ENCODE results near the gene FLT4.

FLT4 gene

DNA sequence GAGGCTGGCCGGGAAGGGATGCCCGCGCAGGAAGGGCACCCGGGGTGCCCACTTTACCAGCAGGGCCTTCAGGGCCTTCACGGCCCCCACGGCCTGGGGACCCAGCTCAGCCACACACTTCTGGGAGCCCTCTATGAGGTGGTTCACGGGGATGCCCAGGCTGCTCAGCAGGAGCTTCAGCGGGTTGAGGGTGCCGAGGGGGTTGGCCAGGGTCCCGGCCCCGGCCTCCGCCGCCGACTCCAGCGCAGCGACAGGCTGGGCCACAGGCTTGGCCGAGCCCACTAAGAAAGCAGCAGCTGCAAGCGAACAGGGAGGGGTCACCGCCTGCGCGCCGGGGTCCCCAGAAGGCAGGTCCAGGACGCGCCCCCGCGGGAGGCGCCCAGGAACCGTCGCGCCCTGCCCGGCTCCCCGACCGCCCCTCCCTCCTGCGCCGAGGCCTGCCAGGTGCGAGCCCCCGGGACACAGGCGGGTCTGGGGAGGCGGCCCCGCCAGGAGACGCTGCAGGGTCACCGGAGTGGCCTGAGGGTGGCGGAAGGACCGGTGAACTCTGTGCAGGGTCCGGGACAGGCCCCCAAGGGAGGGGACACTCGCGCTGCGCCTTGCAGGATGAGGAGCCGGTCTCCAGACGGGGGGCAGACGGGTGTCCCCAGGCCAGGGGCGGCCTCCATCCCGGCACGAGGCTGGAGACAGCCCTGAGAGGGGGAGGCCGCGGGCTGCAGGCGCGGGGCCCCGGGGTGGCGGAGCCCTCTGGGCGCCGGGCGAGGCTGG is 58.7 kb downstream of the FLT4 start:
- no peak for DNase-seq (ENCODE audit: low read depth)

DNA sequence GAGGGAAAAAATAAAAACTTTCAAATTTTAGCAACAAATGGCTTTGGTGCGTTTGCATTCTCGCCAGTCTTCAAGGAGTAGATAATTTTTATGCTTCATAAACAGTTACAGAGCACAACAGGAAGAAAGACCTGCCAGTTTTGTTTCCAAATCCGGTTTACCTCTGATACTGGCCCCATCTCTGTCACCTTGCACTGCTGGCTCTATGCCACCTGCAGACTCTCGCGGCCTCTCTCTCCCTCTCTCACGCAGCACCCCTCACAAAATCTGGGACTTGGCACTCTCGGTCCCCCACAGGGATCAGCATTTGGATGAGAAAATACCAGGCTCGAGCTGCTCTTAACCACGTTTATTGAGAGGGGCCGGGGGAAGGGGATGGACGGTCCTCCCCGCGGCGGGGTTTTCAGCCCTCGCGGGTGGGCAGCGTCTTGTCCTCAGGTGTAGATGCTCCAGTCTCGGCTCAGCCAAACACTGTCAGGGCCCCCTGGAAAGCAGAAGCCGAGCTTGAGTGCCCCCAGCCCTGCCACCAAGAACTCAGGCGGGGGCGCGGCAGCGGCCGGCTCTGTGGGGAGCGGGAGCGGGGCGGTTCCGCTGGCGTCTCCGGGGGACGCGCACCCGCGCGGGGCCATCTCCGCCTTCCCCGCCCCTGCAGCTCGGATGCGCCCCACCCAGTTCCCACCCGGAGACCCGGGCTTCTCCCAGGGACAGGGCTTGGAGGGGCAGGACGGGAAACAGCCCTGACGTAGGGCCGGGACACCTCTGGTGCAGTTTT is 59.4 kb downstream of the FLT4 start:
- DNase-seq (ENCODE audit: low read depth): no peak

DNA sequence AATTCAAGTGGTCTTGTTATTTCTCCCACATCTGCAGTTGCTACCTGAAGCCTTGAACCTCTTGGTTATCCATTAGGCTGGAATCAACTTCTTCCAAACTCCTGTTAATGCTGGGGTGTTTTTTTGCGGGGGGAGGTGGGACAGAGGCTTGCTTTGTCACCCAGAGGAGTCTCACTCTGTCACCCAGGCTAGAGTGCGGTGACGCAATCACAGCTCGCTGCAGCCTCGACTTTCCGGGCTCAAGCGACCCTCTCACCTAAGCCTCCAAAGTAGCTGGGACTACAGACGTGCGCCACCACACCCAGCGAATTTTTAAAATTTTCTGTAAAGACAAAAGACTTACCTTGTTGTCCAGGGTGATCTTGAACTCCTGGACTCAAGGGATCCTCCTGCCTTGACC is 62.5 kb downstream of the FLT4 start:
- DNase-seq (ENCODE audit: low read depth): no peak

DNA sequence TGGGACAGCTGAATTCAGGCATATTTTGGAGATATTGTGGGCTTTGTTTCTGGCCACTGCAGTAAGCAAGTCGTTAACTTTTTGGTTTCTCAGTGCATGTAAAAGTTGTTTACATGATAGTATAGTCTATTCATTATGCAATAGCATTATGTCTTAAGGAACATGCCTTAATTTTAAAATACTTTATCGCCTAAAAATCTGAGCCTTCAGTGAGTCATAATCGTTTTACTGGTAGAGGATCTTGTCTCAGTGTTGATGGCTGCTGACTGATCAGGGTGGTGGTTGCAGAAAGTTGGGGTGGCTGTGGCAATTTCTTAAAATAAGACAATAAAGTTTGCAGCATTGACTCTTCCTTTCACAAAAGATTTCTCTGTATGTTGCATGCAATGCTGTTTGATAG is 63.2 kb downstream of the FLT4 start:
- DNase-seq (ENCODE audit: low read depth): no peak

DNA sequence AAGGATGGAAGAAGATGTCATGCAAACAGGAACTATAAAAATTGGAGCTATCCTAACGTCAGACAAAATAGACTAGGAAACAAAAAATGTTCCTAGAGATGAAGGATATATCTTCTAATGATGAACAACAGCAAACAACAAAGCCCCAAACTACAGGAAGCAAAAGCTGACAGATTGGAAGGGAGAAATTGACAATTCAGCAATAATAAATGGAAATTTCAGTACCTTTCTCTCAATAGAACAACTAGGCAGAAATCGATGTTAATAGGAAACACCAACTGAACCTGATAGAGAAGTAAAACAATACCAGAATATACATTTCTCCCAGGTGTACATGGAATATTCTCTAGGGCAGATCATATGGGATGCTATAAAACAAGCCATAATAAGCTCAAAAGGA is 65.7 kb downstream of the FLT4 start:
- no peak for DNase-seq (ENCODE audit: low read depth)

DNA sequence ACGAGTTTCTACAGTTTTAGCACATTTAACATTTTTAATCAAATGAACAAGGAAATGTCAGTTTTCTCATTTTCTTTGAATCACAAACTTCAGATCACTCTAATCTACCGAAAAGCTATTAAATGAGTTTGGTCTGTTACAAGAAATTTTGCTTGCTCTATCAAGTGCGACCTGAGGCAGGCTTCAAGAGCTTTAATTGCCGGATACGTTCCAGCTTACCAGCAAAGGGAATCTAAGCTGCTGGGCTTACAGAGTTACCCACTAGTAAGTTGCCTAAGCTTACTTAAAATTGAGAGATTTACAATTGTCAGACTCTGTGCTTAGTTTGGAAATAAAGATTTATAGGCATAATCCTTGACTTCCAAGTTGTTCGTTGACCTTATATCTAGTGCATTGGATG is 68.7 kb downstream of the FLT4 start:
- DNase-seq (ENCODE audit: low read depth): no peak

DNA sequence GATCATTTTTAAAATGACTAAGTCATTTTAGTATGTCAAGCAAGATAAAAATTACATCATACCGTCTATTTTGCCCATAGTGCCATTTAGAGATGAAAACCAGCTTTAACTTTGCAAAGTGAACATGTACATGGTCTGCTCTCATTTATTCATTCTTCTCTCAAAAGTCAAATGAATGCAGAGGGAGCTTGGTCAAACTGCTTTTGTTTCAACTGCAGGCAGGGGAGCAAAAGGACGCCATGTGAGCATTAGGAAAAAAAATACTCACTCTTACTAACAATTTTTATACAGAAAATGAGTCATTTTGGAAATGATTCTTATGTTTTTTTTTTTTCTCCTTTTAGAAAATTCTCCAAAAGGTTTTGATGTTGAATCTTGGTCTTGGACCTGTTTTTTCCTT is 73.8 kb downstream of the FLT4 start:
- DNase-seq (ENCODE audit: low read depth): no peak

DNA sequence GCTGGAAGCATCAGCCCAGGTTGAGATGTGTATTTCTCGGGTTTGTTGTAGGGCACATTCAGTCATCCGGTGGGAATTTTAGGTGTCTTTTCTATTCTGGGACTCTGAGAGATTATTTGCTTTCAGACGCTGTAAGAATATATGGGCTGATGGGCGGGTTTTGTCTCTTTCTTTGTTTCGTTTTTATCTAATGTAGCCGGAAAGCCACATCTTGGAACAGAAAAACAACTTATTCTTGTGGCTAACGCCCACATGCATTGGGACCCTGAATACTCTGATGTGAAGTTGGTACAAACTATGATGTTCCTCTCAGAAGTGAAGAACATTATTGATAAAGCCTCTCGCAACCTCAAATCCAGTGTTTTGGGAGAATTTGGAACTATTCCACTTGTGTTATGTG is 80.5 kb downstream of the FLT4 start:
- no peak for DNase-seq (ENCODE audit: low read depth)

DNA sequence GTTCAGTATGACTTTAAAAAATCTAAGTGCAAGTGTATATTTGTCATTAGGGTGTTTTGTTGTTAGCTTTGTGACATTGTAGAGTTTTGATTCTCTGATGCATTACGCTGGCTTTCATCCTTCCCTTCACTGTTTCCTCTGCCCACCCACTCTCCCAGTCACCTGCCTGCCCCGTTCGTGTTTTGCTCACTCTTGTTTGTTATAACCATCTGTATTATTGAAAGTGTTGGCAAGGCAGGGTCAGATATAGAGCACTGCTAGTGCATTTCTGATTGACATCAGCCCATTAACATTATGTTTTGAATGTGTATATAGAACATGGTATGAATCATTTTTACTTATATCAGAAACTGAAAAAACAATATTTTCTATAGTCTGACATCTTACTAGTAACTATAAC is 85.4 kb downstream of the FLT4 start:
- DNase-seq (ENCODE audit: low read depth): peak; percentile 21

DNA sequence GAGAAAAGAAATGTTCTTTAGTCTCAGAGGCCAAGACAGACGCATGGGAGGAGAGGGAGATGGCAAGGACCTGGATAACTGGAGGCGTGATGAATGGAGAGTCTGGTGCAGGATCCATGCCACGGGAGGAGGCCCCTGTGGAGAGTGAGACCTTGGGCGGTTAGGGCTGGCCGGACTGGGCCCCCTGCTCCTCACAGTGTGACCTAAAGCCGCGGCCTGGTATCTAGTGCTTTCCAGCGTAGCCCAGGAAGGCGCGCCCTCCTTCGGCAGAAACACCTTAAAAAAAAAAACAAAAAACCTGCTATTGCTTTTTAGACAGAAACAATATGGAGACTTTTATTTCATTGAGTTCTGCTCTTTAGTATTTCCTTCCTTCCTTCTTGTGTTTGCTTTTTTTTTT is 91.2 kb downstream of the FLT4 start:
- DNase-seq (ENCODE audit: low read depth): no peak

DNA sequence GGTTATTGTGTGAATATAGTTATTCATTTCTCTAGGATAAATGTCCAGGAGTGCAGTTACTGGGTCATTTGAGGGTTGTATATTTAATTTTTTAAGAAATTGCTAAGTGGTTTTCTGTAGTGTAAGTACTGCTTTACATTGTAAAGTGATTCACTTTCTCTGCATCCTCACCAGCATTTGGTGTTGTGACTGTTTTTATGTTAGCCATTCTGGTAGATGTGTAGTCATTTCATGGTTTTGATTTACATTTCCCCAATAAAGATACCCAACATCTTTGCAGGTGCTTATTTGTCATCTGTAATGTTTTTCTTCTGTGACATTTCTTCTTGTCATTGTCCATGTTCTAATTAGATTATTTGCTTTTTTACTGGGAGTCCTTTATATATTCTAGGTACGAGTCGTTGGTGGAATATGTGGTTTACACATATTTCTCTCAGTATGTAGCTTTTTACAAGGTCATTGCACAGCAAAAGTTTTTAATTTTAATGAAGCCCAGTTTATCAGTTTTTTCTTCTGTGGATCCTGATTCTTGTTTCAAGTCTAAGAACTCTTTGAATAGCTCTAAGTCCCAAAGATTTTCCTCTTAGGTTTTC is 92.1 kb downstream of the FLT4 start:
- DNase-seq (ENCODE audit: low read depth): no peak

DNA sequence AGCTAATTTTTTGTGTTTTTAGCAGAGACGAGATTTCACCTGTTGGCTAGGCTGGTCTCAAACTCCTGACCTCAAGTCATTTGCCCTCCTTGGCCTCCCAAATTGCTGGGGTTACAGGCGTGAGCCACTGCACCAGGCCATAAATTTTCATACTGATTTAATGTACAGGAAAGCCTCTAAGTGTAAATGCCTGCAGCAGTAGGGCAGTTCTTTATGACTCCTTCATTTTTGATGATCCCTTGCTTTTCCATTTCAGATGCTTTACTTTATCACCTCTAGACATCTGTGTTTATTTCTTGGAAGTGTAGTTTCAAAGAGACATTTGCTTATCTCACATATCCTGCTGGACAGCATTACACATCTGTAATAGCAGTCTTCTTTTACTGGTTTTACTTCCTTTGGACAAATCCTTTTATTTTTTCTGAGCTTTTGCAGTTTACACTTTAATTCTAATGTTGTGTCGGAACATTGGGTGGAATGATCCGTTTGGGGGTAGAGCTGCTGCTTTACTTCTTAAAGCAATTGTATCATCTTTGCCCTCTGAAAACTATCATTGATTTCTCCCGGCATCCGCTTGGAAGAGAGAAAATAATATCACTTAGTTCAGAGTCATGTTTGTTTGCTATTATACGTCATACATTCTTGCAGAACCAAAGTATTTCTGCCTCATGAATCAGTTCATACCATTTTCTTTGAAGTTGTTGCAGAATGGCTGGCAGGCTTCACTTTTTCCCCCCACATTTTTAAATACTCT is 94.1 kb downstream of the FLT4 start:
- no peak for DNase-seq (ENCODE audit: low read depth)

DNA sequence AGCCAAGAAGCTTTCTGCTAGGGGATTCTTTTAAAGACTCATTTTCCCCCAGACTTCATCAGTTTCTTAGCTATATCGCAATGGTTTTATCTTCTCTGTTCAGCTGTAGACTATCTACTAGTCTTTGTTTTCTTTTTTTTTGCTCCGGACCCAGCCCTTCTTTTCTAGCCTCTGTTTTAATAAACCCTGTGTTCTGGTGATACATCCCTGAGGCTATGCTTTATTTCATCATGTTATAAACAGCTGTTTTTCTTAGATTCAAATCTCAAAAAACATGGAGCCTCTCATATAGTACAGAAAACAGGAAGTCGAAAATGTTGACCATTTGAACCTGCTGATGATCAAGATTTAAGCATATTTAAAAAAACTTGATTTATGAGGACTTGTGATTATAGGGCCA is 95.9 kb downstream of the FLT4 start:
- no peak for DNase-seq (ENCODE audit: low read depth)

Data from activated T-cell treated with anti-CD3 and anti-CD28 coated beads for 48 hours (primary cell).